OCI-LY7 (cell line): ENCODE results near the gene FRMPD4. TPM values are rescaled to one million over a fixed set of nuclear protein-coding genes. Genes with fewer than 3 reads are reported as not detected.

Experiments
- BruUV-seq: library from RNA; stranded (reverse); fragments of 400-500 nt; replicated peaks from 2 replicates; lab custom pipeline; 2021; lab: Mats Ljungman, UMichigan
- CTCF ChIA-PET: fragments of 300-600 bp; sonication (Branson Sonifier 250); formaldehyde crosslinking; loops from one replicate; lab custom pipeline; 2022; ENCODE audit warnings: antibody characterized with exemption; ENCODE audit not compliant: unreplicated experiment; lab: Charles Lee
- POLR2A ChIA-PET: fragments of 300-600 bp; sonication (Branson Sonifier 250); formaldehyde crosslinking; loops from one replicate; lab custom pipeline; 2022; ENCODE audit warnings: antibody characterized with exemption; lab: Charles Lee
- DNase-seq: peaks from one replicate; pipeline ENCODE4 v3.0.0-alpha.2; 2015; ENCODE audit warnings: low spot score
- H2AFZ ChIP-seq: fragments of 200-600 bp; sonication (generic), shearing (Covaris generic); 2 replicates; pipeline ENCODE4 v1.6.1; 2014; ENCODE audit warnings: mild to moderate bottlenecking, antibody characterized with exemption, low read length, moderate library complexity
- H3K27ac ChIP-seq: fragments of 200-600 bp; sonication (generic); 2 replicates; pipeline ENCODE4 v1.5.1; 2014; ENCODE audit warnings: mixed run types, low read depth, mild to moderate bottlenecking, moderate library complexity, low read length, inconsistent platforms; ENCODE audit not compliant: poor library complexity, severe bottlenecking
- H3K36me3 ChIP-seq: fragments of 200-600 bp; sonication (generic); 2 replicates; pipeline ENCODE4 v1.6.1; 2014; ENCODE audit warnings: mild to moderate bottlenecking, antibody characterized with exemption, low read length, moderate library complexity, mixed read lengths; ENCODE audit not compliant: insufficient read depth
- H3K4me1 ChIP-seq: fragments of 200-600 bp; sonication (generic); 2 replicates; pipeline ENCODE4 v1.5.1; 2014; ENCODE audit warnings: mild to moderate bottlenecking, low read length; ENCODE audit not compliant: insufficient read depth, poor library complexity, severe bottlenecking
- H3K4me2 ChIP-seq: fragments of 200-600 bp; sonication (generic); 2 replicates; pipeline ENCODE4 v1.6.1; 2014; ENCODE audit warnings: mild to moderate bottlenecking, low read length
- H3K4me3 ChIP-seq: fragments of 200-600 bp; sonication (generic); 2 replicates; pipeline ENCODE4 v1.5.1; 2014; ENCODE audit warnings: mild to moderate bottlenecking, low read depth, low read length; ENCODE audit not compliant: poor library complexity, severe bottlenecking
- H3K79me2 ChIP-seq: fragments of 200-600 bp; sonication (generic); 2 replicates; pipeline ENCODE4 v1.6.1; 2016; ENCODE audit warnings: low read depth, mild to moderate bottlenecking, low read length, moderate library complexity, mixed read lengths; ENCODE audit not compliant: insufficient read depth
- H3K9me2 ChIP-seq: fragments of 200-600 bp; sonication (generic); 2 replicates; pipeline ENCODE4 v1.6.1; 2016; ENCODE audit warnings: mild to moderate bottlenecking, low read length, mixed read lengths; ENCODE audit not compliant: insufficient read depth
- H3K9me3 ChIP-seq: fragments of 200-600 bp; sonication (generic); 2 replicates; pipeline ENCODE4 v1.6.1; 2014; ENCODE audit warnings: mild to moderate bottlenecking, mixed run types, low read length, mixed read lengths
- H4K20me1 ChIP-seq: fragments of 200-600 bp; sonication (generic); 2 replicates; pipeline ENCODE4 v1.6.1; 2014; ENCODE audit warnings: mild to moderate bottlenecking, antibody characterized with exemption, low read length, moderate library complexity, mixed read lengths; ENCODE audit not compliant: insufficient read depth
- CTCF ChIP-seq: fragments of 200-600 bp; sonication (generic); conservative IDR thresholded peaks from 2 replicates; pipeline ENCODE4 v1.5.1; 2014; ENCODE audit warnings: mild to moderate bottlenecking, antibody characterized with exemption, low read length, moderate library complexity, mixed read lengths
- EZH2phosphoT487 ChIP-seq: fragments of 200-600 bp; sonication (generic); IDR thresholded peaks from 2 replicates; pipeline ENCODE4 v1.6.1; 2018; ENCODE audit warnings: low read depth, borderline replicate concordance, mild to moderate bottlenecking, mixed run types, antibody characterized with exemption, low read length, moderate library complexity, mixed read lengths
- intact Hi-C: fragments of 100-400 bp; cut with micrococcal nuclease; formaldehyde crosslinking; loops from one replicate; pipeline ENCODE4 v1.10.0; 2022; ENCODE audit not compliant: unreplicated experiment
- total RNA-seq, 2 experiments: library from RNA; depleted of rRNA in 1 of 2; stranded (reverse); fragments of >200 nt in 1 of 2; shearing (Covaris generic) in 1 of 2; gene quantifications; 2 replicates each; pipeline ENCODE4 v1.2.3, GENCODE V29; 2014 to 2022

FRMPD4 gene
- total RNA-seq, 2 experiments from 2014 or later = not detected

- CTCF ChIA-PET = no interaction called here
- no TSS peak for BruUV-seq
- Histone ChIP-seq H3K36me3 (no peaks in the 10 kb centered on the region), H3K4me2 (no peak overlapping the region), H3K4me3 (no peak overlapping the region), H3K79me2 (no peaks in the 10 kb centered on the region), H3K27ac (no peak overlapping the region), H4K20me1 (no peaks in the 10 kb centered on the region), H2AFZ (no peak overlapping the region), H3K9me3 (no peaks in the 10 kb centered on the region), H3K9me2 (no peaks in the 10 kb centered on the region), H3K4me1 (no peaks in the 10 kb centered on the region)
- TF ChIP-seq EZH2phosphoT487 (no peak), CTCF (no peak)
- POLR2A ChIA-PET = no interaction called here
- no peak for DNase-seq
- intact Hi-C loops = no loop called here
Observed at GRCh38 chrX:12581546-12581945, 443.3 kb downstream of the FRMPD4 start.

DNA sequence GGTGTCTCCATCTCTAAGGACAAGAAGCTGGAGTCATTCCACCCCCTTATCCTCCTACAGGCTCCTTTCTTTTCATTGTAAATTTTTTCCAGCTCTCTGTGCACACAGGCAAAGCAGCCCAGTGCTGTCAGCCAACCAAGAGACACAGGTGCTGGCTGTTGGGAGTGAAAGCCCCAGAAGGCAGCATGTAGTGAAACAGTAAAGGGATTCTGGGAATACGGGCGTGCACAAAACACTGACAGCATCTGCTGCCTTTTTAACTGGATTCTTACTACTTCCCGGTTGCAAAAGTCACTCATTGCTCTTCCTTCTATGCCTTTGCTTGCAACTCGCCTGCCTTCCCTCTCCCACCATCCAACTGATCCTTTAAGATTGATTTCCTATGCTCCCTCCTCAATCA is 444.4 kb downstream of the FRMPD4 start:
- no peaks in the 10 kb centered on the region for H3K79me2 ChIP-seq
- POLR2A ChIA-PET = no interaction called here
- intact Hi-C loops = no loop called here

More for the DNA sequence above, 444.4 kb downstream of the FRMPD4 start:
- CTCF ChIA-PET = no interaction called here
- Histone ChIP-seq H3K36me3 (no peaks in the 10 kb centered on the region), H2AFZ (no peak overlapping the region), H3K9me3 (no peaks in the 10 kb centered on the region), H3K27ac (no peak overlapping the region), H3K4me1 (no peaks in the 10 kb centered on the region), H3K9me2 (no peaks in the 10 kb centered on the region), H3K4me2 (no peak overlapping the region), H4K20me1 (no peaks in the 10 kb centered on the region), H3K4me3 (no peak overlapping the region)
- no TSS peak for BruUV-seq
- TF ChIP-seq EZH2phosphoT487 (no peak), CTCF (no peak)
- no peak for DNase-seq
